K562 (cell line): ENCODE data around the gene ESPN. TPM values are rescaled to one million over a fixed set of nuclear protein-coding genes. Genes with fewer than 3 reads are reported as not detected.
A peak's percentile ranks its signal among the peaks of the same experiment; 100 is the strongest.

Experiments
- BHLHE40 ChIP-seq: IDR thresholded peaks from 2 replicates; pipeline ENCODE4 v1.6.1; 2011; ENCODE audit warnings: low read length, improper control_type of control experiment
- CBFA2T3 ChIP-seq: fragments of 450-650 bp; IDR thresholded peaks from 2 replicates; pipeline ENCODE4 v1.6.1; 2017
- ELF2 ChIP-seq: fragments of 250-450 bp; sonication (Bioruptor Pico); IDR thresholded peaks from 2 replicates; pipeline ENCODE4 v1.5.0; 2021; ENCODE audit warnings: mild to moderate bottlenecking
- ETV5 ChIP-seq: sonication (generic); formaldehyde crosslinking; IDR thresholded peaks from 2 replicates; pipeline ENCODE4 v1.4.0; 2020; ENCODE audit warnings: low read depth, mild to moderate bottlenecking, missing genetic modification reagents
- HLTF ChIP-seq: fragments of 450-650 bp; IDR thresholded peaks from 2 replicates; pipeline ENCODE4 v1.6.1; 2016
- MTA3 ChIP-seq: fragments of 450-650 bp; formaldehyde crosslinking; IDR thresholded peaks from 2 replicates; pipeline ENCODE4 v1.6.1; 2017; ENCODE audit warnings: mild to moderate bottlenecking, borderline replicate concordance
- MYC ChIP-seq, 2 experiments: fragments of 250-450 bp in 1 of 2; sonication (Bioruptor Pico) in 1 of 2; IDR thresholded peaks; 2 replicates each; pipeline versions ENCODE4 v1.5.1 to v1.6.1; 2012 to 2021; ENCODE audit warnings: low read depth in 2 of 2, borderline replicate concordance in 1 of 2, improper control_type of control experiment in 1 of 2, low read length in 1 of 2, mild to moderate bottlenecking in 1 of 2, moderate library complexity in 1 of 2
- NFIX ChIP-seq: fragments of 250-450 bp; sonication (Bioruptor Pico); IDR thresholded peaks from 2 replicates; pipeline ENCODE4 v1.4.0; 2020; ENCODE audit warnings: low read depth, mild to moderate bottlenecking, moderate library complexity
- NR4A1 ChIP-seq, 2 experiments: fragments of 250-450 bp in 1 of 2; fragments of 450-650 bp in 1 of 2; sonication (Bioruptor Pico) in 1 of 2; IDR thresholded peaks; 2 replicates each; pipeline versions ENCODE4 v1.4.0 to v1.6.1; 2016 to 2020; ENCODE audit warnings: mild to moderate bottlenecking in 2 of 2, missing compliant biosample characterization in 1 of 2, missing genetic modification characterization in 1 of 2, moderate library complexity in 1 of 2
- RBM34 ChIP-seq: fragments of 200-400 bp; formaldehyde crosslinking; IDR thresholded peaks from 2 replicates; pipeline ENCODE4 v1.6.1; 2018; ENCODE audit warnings: low read length, borderline replicate concordance; ENCODE audit not compliant: insufficient read depth
- ZNF184 ChIP-seq: sonication (generic); formaldehyde crosslinking; IDR thresholded peaks from 2 replicates; pipeline ENCODE4 v1.5.0; 2020; ENCODE audit warnings: missing genetic modification reagents
- ZNF263 ChIP-seq: sonication (generic); formaldehyde crosslinking; IDR thresholded peaks from 2 replicates; pipeline ENCODE4 v1.8.0; 2022; ENCODE audit warnings: mild to moderate bottlenecking, missing genetic modification reagents, borderline replicate concordance
- polyA plus RNA-seq, 8 experiments: library from polyadenylated mRNA; depleted of rRNA in 4 of 8; stranded (reverse) in 5 of 8; unstranded in 3 of 8; fragments of >200 nt; fragmentation: Nextera tagmentation in 2 of 8; fragmentation: Illumina TruSeq in 1 of 8; extraction: Ambion mirVana in 2 of 8; extraction: Trizol in 1 of 8; gene quantifications; 2 replicates each; pipeline versions ENCODE4 v1.2.1 to v1.2.3, GENCODE V29; 2011 to 2014; ENCODE audit warnings: inconsistent platforms in 1 of 8, missing spikeins in 1 of 8
- total RNA-seq, 7 experiments: library from RNA; depleted of rRNA in 6 of 7; stranded (reverse); fragments of >200 nt in 6 of 7; fragmentation: Illumina TruSeq in 2 of 7; extraction: Trizol in 2 of 7; gene quantifications; 2 replicates each; pipeline versions ENCODE4 v1.2.1 to v1.2.3, GENCODE V29; 2011 to 2021; ENCODE audit warnings: low replicate concordance in 1 of 7
- TF ChIP-seq, protein P1 (sequence below): sonication (generic); formaldehyde crosslinking; IDR thresholded peaks from 2 replicates; pipeline ENCODE4 v1.8.0; 2022; ENCODE audit warnings: mild to moderate bottlenecking, missing genetic modification reagents
- TF ChIP-seq, protein P2 (sequence below): fragments of 250-450 bp; sonication (Bioruptor Pico); IDR thresholded peaks from 2 replicates; pipeline ENCODE4 v1.4.0; 2020; ENCODE audit warnings: mild to moderate bottlenecking
- TF ChIP-seq, protein P3 (sequence below): fragments of 450-650 bp; IDR thresholded peaks from 2 replicates; pipeline ENCODE4 v1.6.1; 2017; ENCODE audit warnings: antibody characterized with exemption
- TF ChIP-seq, protein P4 (sequence below): fragments of 450-650 bp; IDR thresholded peaks from 2 replicates; pipeline ENCODE4 v1.6.1; 2016
- TF ChIP-seq, protein P5 (sequence below): sonication (generic); formaldehyde crosslinking; IDR thresholded peaks from 2 replicates; pipeline ENCODE4 v1.8.1; 2023; ENCODE audit warnings: mild to moderate bottlenecking, missing genetic modification reagents
- TF ChIP-seq, protein P6 (sequence below), 2 experiments: IDR thresholded peaks; 2 replicates each; pipeline ENCODE4 v1.6.1; 2011; ENCODE audit warnings: borderline replicate concordance in 1 of 2, control low read depth in 1 of 2, low read depth in 1 of 2, low read length in 1 of 2, mild to moderate bottlenecking in 1 of 2, mixed read lengths in 1 of 2, moderate library complexity in 1 of 2; ENCODE audit not compliant: insufficient read depth in 1 of 2, insufficient read length in 1 of 2, poor library complexity in 1 of 2, severe bottlenecking in 1 of 2; ENCODE audit errors: extremely low read depth in 1 of 2

Gene ESPN
- total and polyA plus RNA-seq, 9 of the 15 experiments (the other 6 are each of a cell fraction or from before 2014, with no cell fraction given) = 0.07 to 1.2 (median 0.45) TPM; not detected in 3

DNA sequence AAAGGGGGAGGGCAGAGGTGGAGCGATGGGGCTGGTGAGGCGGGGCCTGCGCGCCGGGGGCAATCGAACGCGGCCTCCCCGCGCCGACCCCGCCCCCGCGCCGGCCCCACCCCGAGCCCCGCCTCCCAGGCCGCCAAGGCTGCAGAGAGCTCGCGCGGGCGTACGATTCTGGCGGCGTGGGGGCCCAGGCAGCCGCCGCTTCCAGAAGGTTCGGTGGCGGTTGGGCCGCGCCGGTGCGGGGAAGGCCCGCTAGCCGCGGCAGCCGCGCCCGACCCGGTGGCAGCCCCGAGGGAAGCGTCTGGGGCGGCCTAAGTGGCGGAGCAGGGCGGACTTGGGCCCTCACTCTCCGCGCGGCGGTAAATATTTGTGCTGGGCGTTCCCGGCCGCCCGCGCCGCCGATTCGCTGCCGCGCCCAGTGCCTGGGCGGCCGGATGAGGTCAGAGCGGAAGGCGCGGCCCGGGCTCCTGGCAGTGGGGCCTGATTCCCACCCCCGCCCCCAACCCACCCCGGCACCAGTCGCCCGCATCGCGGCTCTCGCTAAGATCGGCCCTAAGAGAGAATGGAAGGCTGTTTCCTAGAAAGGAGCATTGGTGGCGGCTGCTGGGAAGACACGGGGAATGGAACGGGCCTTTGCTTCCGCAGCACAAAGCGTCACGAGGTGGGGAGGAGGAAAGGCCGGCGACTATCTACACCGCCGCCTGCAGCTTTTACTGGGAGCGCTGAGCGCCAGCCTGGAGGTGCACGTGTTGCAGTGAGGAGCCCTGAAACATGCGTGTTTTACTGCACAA is 31.0 kb upstream of the ESPN start, which contains the start of gene ACOT7 (continued):
- TF ChIP-seq, protein P1, sequence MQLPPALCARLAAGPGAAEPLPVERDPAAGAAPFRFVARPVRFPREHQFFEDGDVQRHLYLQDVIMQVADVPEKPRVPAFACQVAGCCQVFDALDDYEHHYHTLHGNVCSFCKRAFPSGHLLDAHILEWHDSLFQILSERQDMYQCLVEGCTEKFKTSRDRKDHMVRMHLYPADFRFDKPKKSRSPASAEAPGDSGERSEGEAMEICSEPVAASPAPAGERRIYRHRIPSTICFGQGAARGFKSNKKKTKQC (CRISPR knock-in tag) = peak; percentile 84
- TF ChIP-seq ZNF184 = peak; percentile 90
- 0 out of 2 replicates have a peak, but pooled peaks have one; percentile 75 for TF ChIP-seq NR4A1 (CRISPR knock-in tag; IDR thresholded peaks at IDR 0.05)
- no peak for TF ChIP-seq NR4A1 (tag; IDR thresholded peaks at IDR 0.05)
- TF ChIP-seq, protein P2, sequence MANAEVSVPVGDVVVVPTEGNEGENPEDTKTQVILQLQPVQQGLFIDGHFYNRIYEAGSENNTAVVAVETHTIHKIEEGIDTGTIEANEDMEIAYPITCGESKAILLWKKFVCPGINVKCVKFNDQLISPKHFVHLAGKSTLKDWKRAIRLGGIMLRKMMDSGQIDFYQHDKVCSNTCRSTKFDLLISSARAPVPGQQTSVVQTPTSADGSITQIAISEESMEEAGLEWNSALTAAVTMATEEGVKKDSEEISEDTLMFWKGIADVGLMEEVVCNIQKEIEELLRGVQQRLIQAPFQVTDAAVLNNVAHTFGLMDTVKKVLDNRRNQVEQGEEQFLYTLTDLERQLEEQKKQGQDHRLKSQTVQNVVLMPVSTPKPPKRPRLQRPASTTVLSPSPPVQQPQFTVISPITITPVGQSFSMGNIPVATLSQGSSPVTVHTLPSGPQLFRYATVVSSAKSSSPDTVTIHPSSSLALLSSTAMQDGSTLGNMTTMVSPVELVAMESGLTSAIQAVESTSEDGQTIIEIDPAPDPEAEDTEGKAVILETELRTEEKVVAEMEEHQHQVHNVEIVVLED (CRISPR knock-in tag) = peak; percentile 41; the same call in 1 of the 2 replicates
- TF ChIP-seq, protein P3, sequence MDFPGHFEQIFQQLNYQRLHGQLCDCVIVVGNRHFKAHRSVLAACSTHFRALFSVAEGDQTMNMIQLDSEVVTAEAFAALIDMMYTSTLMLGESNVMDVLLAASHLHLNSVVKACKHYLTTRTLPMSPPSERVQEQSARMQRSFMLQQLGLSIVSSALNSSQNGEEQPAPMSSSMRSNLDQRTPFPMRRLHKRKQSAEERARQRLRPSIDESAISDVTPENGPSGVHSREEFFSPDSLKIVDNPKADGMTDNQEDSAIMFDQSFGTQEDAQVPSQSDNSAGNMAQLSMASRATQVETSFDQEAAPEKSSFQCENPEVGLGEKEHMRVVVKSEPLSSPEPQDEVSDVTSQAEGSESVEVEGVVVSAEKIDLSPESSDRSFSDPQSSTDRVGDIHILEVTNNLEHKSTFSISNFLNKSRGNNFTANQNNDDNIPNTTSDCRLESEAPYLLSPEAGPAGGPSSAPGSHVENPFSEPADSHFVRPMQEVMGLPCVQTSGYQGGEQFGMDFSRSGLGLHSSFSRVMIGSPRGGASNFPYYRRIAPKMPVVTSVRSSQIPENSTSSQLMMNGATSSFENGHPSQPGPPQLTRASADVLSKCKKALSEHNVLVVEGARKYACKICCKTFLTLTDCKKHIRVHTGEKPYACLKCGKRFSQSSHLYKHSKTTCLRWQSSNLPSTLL = no peak
- no peak for TF ChIP-seq ELF2 (CRISPR knock-in tag)
- TF ChIP-seq, protein P4, sequence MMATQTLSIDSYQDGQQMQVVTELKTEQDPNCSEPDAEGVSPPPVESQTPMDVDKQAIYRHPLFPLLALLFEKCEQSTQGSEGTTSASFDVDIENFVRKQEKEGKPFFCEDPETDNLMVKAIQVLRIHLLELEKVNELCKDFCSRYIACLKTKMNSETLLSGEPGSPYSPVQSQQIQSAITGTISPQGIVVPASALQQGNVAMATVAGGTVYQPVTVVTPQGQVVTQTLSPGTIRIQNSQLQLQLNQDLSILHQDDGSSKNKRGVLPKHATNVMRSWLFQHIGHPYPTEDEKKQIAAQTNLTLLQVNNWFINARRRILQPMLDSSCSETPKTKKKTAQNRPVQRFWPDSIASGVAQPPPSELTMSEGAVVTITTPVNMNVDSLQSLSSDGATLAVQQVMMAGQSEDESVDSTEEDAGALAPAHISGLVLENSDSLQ = no peak
- TF ChIP-seq CBFA2T3 = peak; percentile 29; the same call in 1 of the 2 replicates
- no peak for TF ChIP-seq NFIX (CRISPR knock-in tag)
- TF ChIP-seq, protein P5, sequence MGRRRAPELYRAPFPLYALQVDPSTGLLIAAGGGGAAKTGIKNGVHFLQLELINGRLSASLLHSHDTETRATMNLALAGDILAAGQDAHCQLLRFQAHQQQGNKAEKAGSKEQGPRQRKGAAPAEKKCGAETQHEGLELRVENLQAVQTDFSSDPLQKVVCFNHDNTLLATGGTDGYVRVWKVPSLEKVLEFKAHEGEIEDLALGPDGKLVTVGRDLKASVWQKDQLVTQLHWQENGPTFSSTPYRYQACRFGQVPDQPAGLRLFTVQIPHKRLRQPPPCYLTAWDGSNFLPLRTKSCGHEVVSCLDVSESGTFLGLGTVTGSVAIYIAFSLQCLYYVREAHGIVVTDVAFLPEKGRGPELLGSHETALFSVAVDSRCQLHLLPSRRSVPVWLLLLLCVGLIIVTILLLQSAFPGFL = no peak
- no peak for TF ChIP-seq HLTF
- peak; percentile 67; the same call in 1 of the 2 replicates for TF ChIP-seq ZNF263 (CRISPR knock-in tag)
- TF ChIP-seq, protein P6, sequence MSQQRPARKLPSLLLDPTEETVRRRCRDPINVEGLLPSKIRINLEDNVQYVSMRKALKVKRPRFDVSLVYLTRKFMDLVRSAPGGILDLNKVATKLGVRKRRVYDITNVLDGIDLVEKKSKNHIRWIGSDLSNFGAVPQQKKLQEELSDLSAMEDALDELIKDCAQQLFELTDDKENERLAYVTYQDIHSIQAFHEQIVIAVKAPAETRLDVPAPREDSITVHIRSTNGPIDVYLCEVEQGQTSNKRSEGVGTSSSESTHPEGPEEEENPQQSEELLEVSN (IDR thresholded peaks at IDR 0.05; ENCODE audit: borderline replicate concordance in 1 of 2, extremely low read depth in 1 of 2, insufficient read depth in 1 of 2, insufficient read length in 1 of 2, low read depth in 1 of 2, low read length in 1 of 2, poor library complexity in 1 of 2, severe bottlenecking in 1 of 2) = peak; percentile 86 to 88
- peak; percentile 97 for TF ChIP-seq BHLHE40
- TF ChIP-seq MTA3 = peak; percentile 88; the same call in 1 of the 2 replicates
- peak; percentile 71 for TF ChIP-seq ETV5 (CRISPR knock-in tag)
- TF ChIP-seq RBM34 = peak; percentile 85; the same call in 1 of the 2 replicates
- TF ChIP-seq MYC (IDR thresholded peaks at IDR 0.05; ENCODE audit: low read depth, low read length) = peak; percentile 99
- no peak; the same call in 1 of the 2 replicates for TF ChIP-seq MYC (CRISPR knock-in tag; IDR thresholded peaks at IDR 0.05; ENCODE audit: borderline replicate concordance, low read depth)
